Stomach (tissue), 9 donors: ENCODE results near the gene TEKTIP1. TPM values are rescaled to one million over a fixed set of nuclear protein-coding genes. Genes with fewer than 3 reads are reported as not detected.

ENCODE experiments used
- DNase-seq, 2 donors: peaks; one replicate each; pipeline versions ENCODE4 v3.0.0 to v3.0.0-alpha.2; 2013 to 2019
- H3K27ac ChIP-seq, 5 donors: fragments of 200-600 bp in 4 of 5; sonication (generic) in 4 of 5; one replicate each; pipeline ENCODE4 v1.5.1; 2013 to 2019; ENCODE audit warnings: mild to moderate bottlenecking in 1 of 5, moderate library complexity in 1 of 5
- H3K27me3 ChIP-seq, 3 donors: fragments of 200-600 bp; sonication (generic); one replicate each; pipeline ENCODE4 v1.5.1; 2017 to 2019; ENCODE audit warnings: mixed run types in 1 of 3
- H3K36me3 ChIP-seq, 4 donors: fragments of 200-600 bp; sonication (generic); 1 replicate in 3 of 4; 2 replicates in 1 of 4; pipeline ENCODE4 v1.5.1; 2016 to 2019
- H3K4me1 ChIP-seq, 4 donors: fragments of 200-600 bp; sonication (generic); one replicate each; pipeline ENCODE4 v1.5.1; 2016 to 2019
- H3K4me3 ChIP-seq, 4 donors: fragments of 200-600 bp; sonication (generic) in 3 of 4; one replicate each; pipeline ENCODE4 v1.5.1; 2016 to 2019; ENCODE audit warnings: mild to moderate bottlenecking in 1 of 4
- H3K9me3 ChIP-seq, 4 donors: fragments of 200-600 bp; sonication (generic); one replicate each; pipeline ENCODE4 v1.5.1; 2016 to 2019
- EP300 ChIP-seq: sonication (generic); formaldehyde crosslinking; IDR thresholded peaks from one replicate; pipeline ENCODE4 v1.6.1; 2017; ENCODE audit warnings: antibody characterized with exemption
- POLR2A ChIP-seq, 4 donors: fragments of 450-650 bp; IDR thresholded peaks; one replicate each; pipeline ENCODE4 v1.6.1; 2016; ENCODE audit warnings: antibody characterized with exemption in 4 of 4, control low read depth in 2 of 4, mild to moderate bottlenecking in 1 of 4, moderate library complexity in 1 of 4
- POLR2AphosphoS5 ChIP-seq, 3 donors: sonication (generic); formaldehyde crosslinking; IDR thresholded peaks; one replicate each; pipeline ENCODE4 v1.6.1; 2016; ENCODE audit warnings: antibody characterized with exemption in 3 of 3
- WGBS, 5 donors: extraction: QIAGEN DNeasy Blood & Tissue Kit in 3 of 5; methylation state at CpG; one replicate each; pipeline versions ENCODE4 v1.1.5 to v1.1.7; 2013 to 2018; 5-methylcytosine and 5-hydroxymethylcytosine counted together
- intact Hi-C: fragments of 100-400 bp; cut with DNase I; formaldehyde crosslinking; loops from one replicate; pipeline ENCODE4 v1.15.1; 2023; ENCODE audit warnings: low total_unique reads
- polyA plus RNA-seq, 3 donors: library from polyadenylated mRNA; stranded (reverse); fragments of 200-250 nt; gene quantifications; one replicate each; pipeline ENCODE4 v1.2.3, GENCODE V29; 2013
- small RNA-seq, 4 donors: library from RNA; depleted of rRNA; stranded (forward); fragments of <200 nt; gene quantifications; one replicate each; pipeline ENCODE3, GENCODE V24; 2016
- total RNA-seq, 5 donors: library from RNA; depleted of rRNA; stranded (reverse); fragments of >200 nt; gene quantifications; one replicate each; pipeline versions ENCODE4 v1.1.0 to v1.2.3, GENCODE V29; 2014 to 2016
- TF ChIP-seq, protein P1 (sequence below), 7 experiments: fragments of 450-650 bp in 4 of 7; fragments of 200-600 bp in 3 of 7; sonication (generic) in 3 of 7; IDR thresholded peaks; one replicate each; pipeline ENCODE4 v1.5.1; 2016 to 2019; ENCODE audit warnings: antibody characterized with exemption in 7 of 7, control low read depth in 2 of 7, mild to moderate bottlenecking in 1 of 7
- donor health status: healthy with polysubstance abuse.
- donor health status: Bipolar disorder and iron deficiency.
- donor health status: healthy.

The TEKTIP1 gene
- total and polyA plus RNA-seq, 8 donors = 0.28 to 1.00 TPM; not detected in 6

DNA sequence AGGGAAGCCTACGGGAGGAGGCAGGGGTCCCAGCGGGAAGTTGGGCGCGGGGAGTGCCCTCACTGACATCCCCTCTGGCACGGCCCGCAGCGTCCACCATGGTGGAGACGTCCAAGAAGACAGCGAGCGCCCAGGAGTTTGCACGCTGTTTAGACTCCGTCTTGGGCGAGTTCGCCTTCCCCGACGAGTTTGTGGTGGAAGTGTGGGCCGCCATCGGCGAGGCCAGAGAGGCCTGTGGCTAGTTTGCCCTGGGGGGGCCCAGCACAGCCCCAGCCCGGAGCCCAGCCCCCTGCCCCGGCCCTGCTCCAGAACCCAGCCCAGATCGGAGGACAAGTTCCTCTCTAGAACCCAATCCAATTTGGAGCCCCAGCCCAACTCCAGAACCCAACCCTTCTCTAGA, 51.0 kb downstream of the TEKTIP1 start:
- Histone ChIP-seq H3K9me3 (no peaks in the 10 kb centered on the region), H3K4me3 (no peak overlapping the region), H3K27ac (no peak overlapping the region), H3K36me3 (no peaks in the 10 kb centered on the region), H3K27me3 (peaks cover 2 to 25% (median 17%) of the 10 kb centered on the region in 3 donors), H3K4me1 (peaks cover 14 to 23% (median 21%) of the 10 kb centered on the region in 4 donors)
- WGBS, 5 donors = 95 to 97% (median 96%) methylated on average over 22 of the region's 22 CpGs
- TF ChIP-seq POLR2AphosphoS5 (IDR thresholded peaks at IDR 0.05) = no peak
- TF ChIP-seq, protein P1, sequence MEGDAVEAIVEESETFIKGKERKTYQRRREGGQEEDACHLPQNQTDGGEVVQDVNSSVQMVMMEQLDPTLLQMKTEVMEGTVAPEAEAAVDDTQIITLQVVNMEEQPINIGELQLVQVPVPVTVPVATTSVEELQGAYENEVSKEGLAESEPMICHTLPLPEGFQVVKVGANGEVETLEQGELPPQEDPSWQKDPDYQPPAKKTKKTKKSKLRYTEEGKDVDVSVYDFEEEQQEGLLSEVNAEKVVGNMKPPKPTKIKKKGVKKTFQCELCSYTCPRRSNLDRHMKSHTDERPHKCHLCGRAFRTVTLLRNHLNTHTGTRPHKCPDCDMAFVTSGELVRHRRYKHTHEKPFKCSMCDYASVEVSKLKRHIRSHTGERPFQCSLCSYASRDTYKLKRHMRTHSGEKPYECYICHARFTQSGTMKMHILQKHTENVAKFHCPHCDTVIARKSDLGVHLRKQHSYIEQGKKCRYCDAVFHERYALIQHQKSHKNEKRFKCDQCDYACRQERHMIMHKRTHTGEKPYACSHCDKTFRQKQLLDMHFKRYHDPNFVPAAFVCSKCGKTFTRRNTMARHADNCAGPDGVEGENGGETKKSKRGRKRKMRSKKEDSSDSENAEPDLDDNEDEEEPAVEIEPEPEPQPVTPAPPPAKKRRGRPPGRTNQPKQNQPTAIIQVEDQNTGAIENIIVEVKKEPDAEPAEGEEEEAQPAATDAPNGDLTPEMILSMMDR (IDR thresholded peaks at IDR 0.05) = no peak
- no peak for TF ChIP-seq EP300
- TF ChIP-seq POLR2A (IDR thresholded peaks at IDR 0.05) = no peak
- intact Hi-C loops = no loop called here
- DNase-seq = no peak

DNA sequence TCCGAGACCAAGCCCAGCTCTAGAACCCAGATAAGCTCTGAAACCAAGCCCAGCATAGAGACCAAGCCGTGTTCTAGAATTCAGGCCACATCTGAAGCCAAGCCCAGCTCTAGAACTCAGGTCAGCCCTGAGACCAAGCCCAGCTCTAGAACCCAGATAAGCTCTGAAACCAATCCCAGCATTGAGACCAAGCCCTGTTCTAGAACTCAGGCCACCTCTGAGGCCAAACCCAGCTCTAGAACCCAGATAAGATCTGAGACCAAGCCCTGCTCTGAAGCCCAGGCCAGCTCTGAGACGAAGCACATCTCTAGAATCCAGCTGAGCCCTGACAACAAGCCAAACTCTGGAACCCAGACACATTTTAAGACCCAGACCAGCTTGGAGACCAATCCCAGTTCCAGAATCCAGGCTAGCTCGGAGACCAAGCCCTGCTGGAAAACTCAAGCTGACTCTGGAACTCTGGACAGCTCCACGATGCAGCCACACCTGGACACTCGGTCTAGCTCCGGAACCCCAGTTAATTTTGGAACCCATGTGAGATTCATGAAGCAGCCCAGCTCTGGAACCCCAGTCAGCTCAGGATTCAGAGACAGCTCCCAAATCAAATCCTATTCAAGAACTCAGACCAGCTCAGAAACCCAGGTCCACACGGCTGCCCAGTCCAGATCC, 52.2 kb downstream of the TEKTIP1 start:
- peaks cover 0 to 18% (median 5%) of the 10 kb centered on the region in 3 donors for H3K27me3 ChIP-seq
- TF ChIP-seq POLR2A (IDR thresholded peaks at IDR 0.05) (no peak), EP300 (no peak), POLR2AphosphoS5 (IDR thresholded peaks at IDR 0.05) (no peak)
- TF ChIP-seq, protein P1 (IDR thresholded peaks at IDR 0.05) = no peak
- no peak overlapping the region for H3K4me3 ChIP-seq
- H3K9me3 ChIP-seq = no peaks in the 10 kb centered on the region
- peaks cover 0 to 6% (median 0%) of the 10 kb centered on the region in 4 donors for H3K36me3 ChIP-seq
- no peak for DNase-seq
- peaks cover 4 to 13% (median 10%) of the 10 kb centered on the region in 4 donors for H3K4me1 ChIP-seq
- 79 to 91% (median 90%) methylated on average over 7 to 8 of the region's 8 CpGs for WGBS, 5 donors
- H3K27ac ChIP-seq = no peak overlapping the region
- intact Hi-C loops = no loop called here

DNA sequence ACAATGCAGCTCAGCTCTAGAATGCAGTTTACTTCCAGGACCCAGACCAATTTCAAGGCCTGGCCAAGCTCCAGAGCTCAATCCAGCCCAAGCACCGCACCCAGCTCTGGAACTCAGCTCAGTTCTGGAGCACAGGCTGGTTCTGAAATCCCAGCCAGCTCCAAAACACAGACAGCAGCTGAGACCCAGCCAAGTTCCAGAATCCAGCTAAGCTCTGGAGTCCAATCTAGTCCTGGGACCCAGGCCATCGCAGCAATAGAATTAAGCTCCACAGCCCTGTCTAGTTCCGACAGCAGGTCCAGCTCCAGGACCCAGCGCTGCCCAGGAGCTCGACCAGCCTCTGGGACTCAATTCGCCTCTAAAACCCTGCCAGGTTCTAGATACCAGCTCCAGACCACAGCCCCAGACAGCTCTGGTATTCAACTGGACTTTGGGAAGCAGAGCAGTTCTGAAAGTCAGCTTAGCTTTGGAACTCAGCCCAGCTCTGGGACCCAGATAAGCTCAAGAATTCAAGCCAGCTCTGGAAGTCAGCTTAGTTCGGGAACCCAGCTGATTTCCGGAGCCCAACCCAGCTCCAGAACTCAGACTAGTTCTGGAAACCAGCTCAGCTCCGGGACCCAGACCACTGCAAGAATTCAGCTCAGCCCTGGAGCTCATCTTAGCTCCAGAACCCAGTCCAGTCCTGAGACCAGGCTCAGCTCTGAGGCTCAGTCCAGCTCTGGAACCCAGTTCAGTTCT, 53.1 kb downstream of the TEKTIP1 start:
- peaks cover 0 to 6% (median 0%) of the 10 kb centered on the region in 4 donors for H3K36me3 ChIP-seq
- WGBS, 5 donors = 49 to 77% (median 57%) methylated on average over 8 to 9 of the region's 9 CpGs

DNA sequence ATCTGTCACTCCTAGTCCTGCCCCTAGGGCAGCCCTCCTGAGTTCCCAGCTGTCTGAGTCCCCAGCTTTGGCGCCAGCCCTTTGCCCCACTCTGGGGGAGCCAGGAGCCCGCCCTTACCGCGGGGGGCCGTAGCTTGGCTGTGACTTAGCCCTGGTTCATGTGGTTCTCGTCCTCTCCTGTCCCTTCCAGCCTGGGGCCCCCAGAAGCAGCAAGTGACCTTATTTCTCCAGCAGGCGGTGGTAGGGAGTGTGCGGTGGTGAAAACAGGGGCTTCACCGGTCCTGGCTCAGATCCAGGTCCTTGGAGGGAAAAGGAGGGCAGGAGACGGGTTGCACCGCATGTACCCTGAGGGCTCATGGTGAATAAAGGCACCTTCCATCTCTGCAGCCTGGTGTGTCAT, 54.2 kb downstream of the TEKTIP1 start:
- H3K4me1 ChIP-seq = no peaks in the 10 kb centered on the region
- H3K27me3 ChIP-seq = peaks cover 0 to 10% (median 0%) of the 10 kb centered on the region in 3 donors
- no peak for DNase-seq
- no peak overlapping the region for H3K4me3 ChIP-seq
- peaks cover 0 to 6% (median 0%) of the 10 kb centered on the region in 4 donors for H3K36me3 ChIP-seq
- no peak overlapping the region for H3K27ac ChIP-seq
- TF ChIP-seq EP300 (no peak), POLR2A (IDR thresholded peaks at IDR 0.05) (no peak), POLR2AphosphoS5 (IDR thresholded peaks at IDR 0.05) (no peak)
- TF ChIP-seq, protein P1 (IDR thresholded peaks at IDR 0.05) = no peak
- H3K9me3 ChIP-seq = no peaks in the 10 kb centered on the region
- WGBS, 5 donors = 27 to 42% (median 30%) methylated on average over 8 to 11 of the region's 11 CpGs
- intact Hi-C loops = no loop called here

More for the DNA sequence above, 53.1 kb downstream of the TEKTIP1 start:
- H3K27me3 ChIP-seq = peaks cover 0 to 10% (median 0%) of the 10 kb centered on the region in 3 donors
- no peak overlapping the region for H3K4me3 ChIP-seq
- DNase-seq = peak in 1 of 2 donors; percentile 61
- no peak for TF ChIP-seq POLR2AphosphoS5 (IDR thresholded peaks at IDR 0.05)
- no peak for TF ChIP-seq POLR2A (IDR thresholded peaks at IDR 0.05)
- intact Hi-C loops = no loop called here
- peaks cover 0 to 4% (median 3%) of the 10 kb centered on the region in 4 donors for H3K4me1 ChIP-seq
- H3K27ac ChIP-seq = no peak overlapping the region
- no peaks in the 10 kb centered on the region for H3K9me3 ChIP-seq

Small RNA genes lying within 50 kb of the gene (small RNA-seq; reads per million reads assigned to genes)
- 0 reads per million in 4 donors for gene AC005786.1
- gene RF00212 = 0 reads per million in 4 donors

Other genes starting within 250 kb of the TEKTIP1 start
- gene NFIC, start 172.6 kb upstream of the TEKTIP1 start, total RNA-seq = 100 to 1,000 TPM in 2 of 5 donors, 10 to 100 TPM in 3; 32.3 to 251 (median 94.2) TPM
- gene NFIC, start 172.6 kb upstream of the TEKTIP1 start, polyA plus RNA-seq = 10 to 100 TPM; 16.7 to 61.5 (median 34.2) TPM
- gene SMIM24, start 58.6 kb upstream of the TEKTIP1 start, total RNA-seq = 100 to 1,000 TPM in 1 of 5 donors, 10 to 100 TPM in 1, 1 to 10 TPM in 2, not detected in 1; 1.4 to 178 (median 38.3) TPM
- 100 to 1,000 TPM in 1 of 3 donors, 10 to 100 TPM in 2; 14.1 to 116 (median 68.7) TPM for gene SMIM24, start 58.6 kb upstream of the TEKTIP1 start, polyA plus RNA-seq
- gene SMIM44, start 55.7 kb upstream of the TEKTIP1 start, total RNA-seq = not detected
- 1 to 10 TPM in 1 of 3 donors, not detected in 2; 2.7 TPM for gene SMIM44, start 55.7 kb upstream of the TEKTIP1 start, polyA plus RNA-seq
- gene DOHH, start 38.5 kb upstream of the TEKTIP1 start, total RNA-seq = 10 to 100 TPM in 2 of 5 donors, 1 to 10 TPM in 1, under 1 TPM in 1, not detected in 1; 0.45 to 21.7 (median 11.1) TPM
- gene DOHH, start 38.5 kb upstream of the TEKTIP1 start, polyA plus RNA-seq = 10 to 100 TPM; 10.7 to 14.1 (median 13.6) TPM
- 100 to 1,000 TPM in 1 of 5 donors, 10 to 100 TPM in 3, 1 to 10 TPM in 1; 9.4 to 113 (median 31.9) TPM for gene FZR1, start 32.9 kb upstream of the TEKTIP1 start, total RNA-seq
- 10 to 100 TPM; 10.5 to 17.2 (median 13.9) TPM for gene FZR1, start 32.9 kb upstream of the TEKTIP1 start, polyA plus RNA-seq
- 10 to 100 TPM in 4 of 5 donors, under 1 TPM in 1; 0.58 to 96.4 (median 62.5) TPM for gene MFSD12, start 18.4 kb downstream of the TEKTIP1 start, total RNA-seq
- gene MFSD12, start 18.4 kb downstream of the TEKTIP1 start, polyA plus RNA-seq = 10 to 100 TPM in 2 of 3 donors, 1 to 10 TPM in 1; 8.2 to 35.6 (median 34.1) TPM
- gene HMG20B, start 33.8 kb downstream of the TEKTIP1 start, total RNA-seq = 100 to 1,000 TPM in 3 of 5 donors, 10 to 100 TPM in 2; 39.8 to 638 (median 160) TPM
- 100 to 1,000 TPM in 1 of 3 donors, 10 to 100 TPM in 2; 79.5 to 103 (median 80.6) TPM for gene HMG20B, start 33.8 kb downstream of the TEKTIP1 start, polyA plus RNA-seq
- gene GIPC3, start 46.3 kb downstream of the TEKTIP1 start, total RNA-seq = 1 to 10 TPM in 1 of 5 donors, not detected in 4; 2.9 TPM
- gene GIPC3, start 46.3 kb downstream of the TEKTIP1 start, polyA plus RNA-seq = 1 to 10 TPM in 2 of 3 donors, under 1 TPM in 1; 0.75 to 2.0 (median 1.1) TPM
- gene TBXA2R, start 67.7 kb downstream of the TEKTIP1 start, total RNA-seq = 1 to 10 TPM in 1 of 5 donors, under 1 TPM in 1, not detected in 3; 0.37 to 1.0 TPM
- 1 to 10 TPM in 2 of 3 donors, under 1 TPM in 1; 0.50 to 2.6 (median 1.2) TPM for gene TBXA2R, start 67.7 kb downstream of the TEKTIP1 start, polyA plus RNA-seq
- gene CACTIN, start 87.6 kb downstream of the TEKTIP1 start, total RNA-seq = 100 to 1,000 TPM in 1 of 5 donors, 10 to 100 TPM in 3, 1 to 10 TPM in 1; 9.8 to 180 (median 19.4) TPM
- 10 to 100 TPM; 10.2 to 13.9 (median 12.4) TPM for gene CACTIN, start 87.6 kb downstream of the TEKTIP1 start, polyA plus RNA-seq
- 100 to 1,000 TPM in 1 of 5 donors, 10 to 100 TPM in 4; 15.1 to 164 (median 36.8) TPM for gene PIP5K1C, start 161.3 kb downstream of the TEKTIP1 start, total RNA-seq
- 10 to 100 TPM in 2 of 3 donors, 1 to 10 TPM in 1; 8.6 to 18.5 (median 12.5) TPM for gene PIP5K1C, start 161.3 kb downstream of the TEKTIP1 start, polyA plus RNA-seq
- 100 to 1,000 TPM in 2 of 5 donors, 10 to 100 TPM in 3; 31.9 to 204 (median 95.1) TPM for gene TJP3, start 169.2 kb downstream of the TEKTIP1 start, total RNA-seq
- gene TJP3, start 169.2 kb downstream of the TEKTIP1 start, polyA plus RNA-seq = 10 to 100 TPM; 62.3 to 96.1 (median 93.1) TPM
- gene APBA3, start 222.5 kb downstream of the TEKTIP1 start, total RNA-seq = 100 to 1,000 TPM in 1 of 5 donors, 10 to 100 TPM in 3, 1 to 10 TPM in 1; 9.4 to 111 (median 16.4) TPM
- gene APBA3, start 222.5 kb downstream of the TEKTIP1 start, polyA plus RNA-seq = 10 to 100 TPM; 15.7 to 17.4 (median 16.7) TPM
- gene MRPL54, start 223.5 kb downstream of the TEKTIP1 start, total RNA-seq = 100 to 1,000 TPM in 2 of 5 donors, 10 to 100 TPM in 3; 15.2 to 163 (median 58.7) TPM
- gene MRPL54, start 223.5 kb downstream of the TEKTIP1 start, polyA plus RNA-seq = 100 to 1,000 TPM; 155 to 221 (median 174) TPM
- gene RAX2, start 233.1 kb downstream of the TEKTIP1 start, total RNA-seq = not detected
- gene RAX2, start 233.1 kb downstream of the TEKTIP1 start, polyA plus RNA-seq = not detected
- gene MATK, start 247.2 kb downstream of the TEKTIP1 start, total RNA-seq = 10 to 100 TPM in 2 of 5 donors, 1 to 10 TPM in 2, not detected in 1; 1.4 to 48.7 (median 12.1) TPM
- gene MATK, start 247.2 kb downstream of the TEKTIP1 start, polyA plus RNA-seq = 1 to 10 TPM; 2.0 to 3.4 (median 2.9) TPM